ENCODE data around the gene DEXI. TPM values are rescaled to one million over a fixed set of nuclear protein-coding genes. Genes with fewer than 3 reads are reported as not detected.

Gene DEXI
- total and polyA plus RNA-seq, 9 of the 15 experiments (the other 6 are each of a cell fraction or from before 2014, with no cell fraction given) = 2.9 to 40.1 (median 22.0) TPM

- in situ Hi-C loops (cut with MboI) = no loop called here
- DNase-seq (ENCODE audit: extremely low read depth in 1 of 4, low spot score in 3 of 4) (no peak), ATAC-seq (no peak), FAIRE-seq (no peak)
- Histone ChIP-seq H2AFZ (ENCODE audit: low read depth, low read length) (no peak overlapping the region), H3K9me1 (ENCODE audit: control insufficient read depth, insufficient read depth, low read length) (no peaks in the 10 kb centered on the region), H3K4me2 (ENCODE audit: insufficient read depth, low read length) (no peak overlapping the region), H3K9ac (ENCODE audit: insufficient read depth in 1 of 2, low read depth in 2 of 2, low read length in 2 of 2) (peak overlapping the region in 1 of 2 experiments; percentile 77; a peak in 2 of 4 replicates), H3K9me3 (replicated peaks; ENCODE audit: control insufficient read depth, insufficient read depth, low read depth, low read length) (no peaks in the 10 kb centered on the region), H3K4me1 (replicated peaks in 1 of 2; ENCODE audit: control insufficient read depth in 2 of 2, insufficient read depth in 2 of 2, low read length in 2 of 2) (peaks cover 7 to 8% of the 10 kb centered on the region in 2 experiments; a peak in 3 of 5 replicates), H3K79me2 (ENCODE audit: control insufficient read depth, insufficient read depth, low read length) (no peaks in the 10 kb centered on the region), H3K36me3 (ENCODE audit: control insufficient read depth, insufficient read depth, low read length) (no peaks in the 10 kb centered on the region), H3K4me3 (no peak overlapping the region), H3K27ac (ENCODE audit: extremely low read depth, low read depth, low read length) (no peak overlapping the region), H4K20me1 (replicated peaks; ENCODE audit: control insufficient read depth, insufficient read depth, low read length) (peaks cover 3% of the 10 kb centered on the region; the same call in 1 of the 2 replicates), H3K27me3 (ENCODE audit: control insufficient read depth in 2 of 2, insufficient read depth in 2 of 2, low read length in 2 of 2) (peaks cover 23 to 41% of the 10 kb centered on the region in 2 experiments)
- intact Hi-C loops (cut with micrococcal nuclease) = no loop called here
- TF ChIP-seq NCOR1 (IDR thresholded peaks at IDR 0.05) = no peak
- no peak for TF ChIP-seq KDM5B (IDR thresholded peaks at IDR 0.05; ENCODE audit: insufficient replicate concordance, low read depth, low read length)
- POLR2A ChIA-PET = interaction anchor here (0.6 to 1.3 kb wide), 3 partner anchors 22 to 1592 kb away, joined by 3 to 4 read pairs (median 3); no protein-coding TSS in a partner anchor
- CTCF ChIA-PET (ENCODE audit: low intra/inter-chr PET ratio) = no interaction called here
- no TSS peak for BruUV-seq (replicated peaks)
- 6% methylated on average over 7 of the region's 7 CpGs for WGBS (ENCODE audit: insufficient coverage, low coverage, missing lambda C conversion rate)
These were observed 59.3 kb downstream of the DEXI start for GRCh38 chr16:10883004-10883403.

GRCh38 chr16:10881479-10882030 lies 60.7 kb downstream of the DEXI start:
- Histone ChIP-seq H3K9me3 (replicated peaks; ENCODE audit: control insufficient read depth, insufficient read depth, low read depth, low read length) (no peaks in the 10 kb centered on the region), H3K9ac (ENCODE audit: insufficient read depth in 1 of 2, low read depth in 2 of 2, low read length in 2 of 2) (no peak overlapping the region), H3K4me1 (replicated peaks in 1 of 2; ENCODE audit: control insufficient read depth in 2 of 2, insufficient read depth in 2 of 2, low read length in 2 of 2) (peaks cover 4 to 8% of the 10 kb centered on the region in 2 experiments; a peak in 3 of 5 replicates), H2AFZ (ENCODE audit: low read depth, low read length) (no peak overlapping the region), H3K4me3 (no peak overlapping the region), H3K79me2 (ENCODE audit: control insufficient read depth, insufficient read depth, low read length) (no peaks in the 10 kb centered on the region), H3K4me2 (ENCODE audit: insufficient read depth, low read length) (no peak overlapping the region), H3K36me3 (ENCODE audit: control insufficient read depth, insufficient read depth, low read length) (no peaks in the 10 kb centered on the region), H3K27ac (ENCODE audit: extremely low read depth, low read depth, low read length) (no peak overlapping the region), H3K27me3 (ENCODE audit: control insufficient read depth in 2 of 2, insufficient read depth in 2 of 2, low read length in 2 of 2) (peaks cover 35 to 51% of the 10 kb centered on the region in 2 experiments), H4K20me1 (replicated peaks; ENCODE audit: control insufficient read depth, insufficient read depth, low read length) (peaks cover 3% of the 10 kb centered on the region; the same call in 1 of the 2 replicates), H3K9me1 (ENCODE audit: control insufficient read depth, insufficient read depth, low read length) (no peaks in the 10 kb centered on the region)
- intact Hi-C loops (cut with micrococcal nuclease) = no loop called here
- ChIA-PET POLR2A (no interaction called here), CTCF (ENCODE audit: low intra/inter-chr PET ratio) (no interaction called here)
- no TSS peak for BruUV-seq (replicated peaks)
- TF ChIP-seq SUPT5H (IDR thresholded peaks at IDR 0.05) (no peak), DMBX1 (CRISPR knock-in tag; IDR thresholded peaks at IDR 0.05; ENCODE audit: borderline replicate concordance) (no peak), PCBP1 (IDR thresholded peaks at IDR 0.05; ENCODE audit: low read depth, low read length, poor library complexity, severe bottlenecking) (no peak), SFPQ (IDR thresholded peaks at IDR 0.05; ENCODE audit: low read depth, low read length) (no peak), DNMT1 (IDR thresholded peaks at IDR 0.05) (no peak), CBX8 (IDR thresholded peaks at IDR 0.05; ENCODE audit: borderline replicate concordance, extremely low read depth, low read depth, low read length, poor library complexity, severe bottlenecking) (no peak), ZFP1 (CRISPR knock-in tag; IDR thresholded peaks at IDR 0.05) (no peak), ZNF197 (CRISPR knock-in tag; IDR thresholded peaks at IDR 0.05; ENCODE audit: low read depth) (no peak), MECOM (CRISPR knock-in tag; IDR thresholded peaks at IDR 0.05) (no peak)
- ATAC-seq (no peak), FAIRE-seq (no peak), DNase-seq (ENCODE audit: extremely low read depth in 1 of 4, low spot score in 3 of 4) (no peak)
- in situ Hi-C loops (cut with MboI) = no loop called here
- WGBS (ENCODE audit: insufficient coverage, low coverage, missing lambda C conversion rate) = 4% methylated on average over 7 of the region's 7 CpGs

Data from K562 (cell line).